CD8-positive, alpha-beta memory T cell (primary cell): ENCODE results near the gene MTA2. TPM values are rescaled to one million over a fixed set of nuclear protein-coding genes. Genes with fewer than 3 reads are reported as not detected.
"Not testable (repeated sequence)": the region's sequence is repeated elsewhere in the genome, so short reads cannot be mapped to it uniquely, and the experiment has no call there.

Experiments
- CTCF ChIA-PET: fragments of 350-600 bp; sonication (Branson Sonifier 250); formaldehyde crosslinking; loops from one replicate; lab custom pipeline; 2021; ENCODE audit warnings: antibody characterized with exemption; lab: Charles Lee
- POLR2A ChIA-PET: fragments of 350-600 bp; sonication (Branson Sonifier 250); formaldehyde crosslinking; loops from one replicate; lab custom pipeline; 2021; ENCODE audit warnings: antibody characterized with exemption; lab: Charles Lee
- DNase-seq, 5 donors: peaks; one replicate each; pipeline versions ENCODE4 v3.0.0 to v3.0.0-alpha.2; 2020 to 2022; ENCODE audit warnings: mixed read lengths in 1 of 5
- H3K27ac ChIP-seq: one replicate; pipeline ENCODE4 v1.7.0; 2013; ENCODE audit warnings: low read depth, mild to moderate bottlenecking, low read length, moderate library complexity
- H3K27me3 ChIP-seq: 2 replicates; pipeline ENCODE4 v1.7.0; 2013; ENCODE audit warnings: low read length, mild to moderate bottlenecking; ENCODE audit not compliant: insufficient read depth, poor library complexity, severe bottlenecking
- H3K36me3 ChIP-seq: 2 replicates; pipeline ENCODE4 v1.7.0; 2013; ENCODE audit warnings: mild to moderate bottlenecking, low read length, moderate library complexity; ENCODE audit not compliant: insufficient read depth
- H3K4me1 ChIP-seq: 2 replicates; pipeline ENCODE4 v1.7.0; 2013; ENCODE audit warnings: mild to moderate bottlenecking, low read length, moderate library complexity; ENCODE audit not compliant: insufficient read depth
- H3K4me3 ChIP-seq: 2 replicates; pipeline ENCODE4 v1.7.0; 2013; ENCODE audit warnings: mild to moderate bottlenecking, low read length
- H3K9me3 ChIP-seq: 2 replicates; pipeline ENCODE4 v1.7.0; 2013; ENCODE audit warnings: mild to moderate bottlenecking, low read length
- H3K27ac Mint-ChIP-seq, 8 donors: one replicate each; pipeline ENCODE4 v1.8.0; 2020 to 2021; ENCODE audit warnings: mixed read lengths in 8 of 8, mild to moderate bottlenecking in 6 of 8, inconsistent platforms in 3 of 8, moderate library complexity in 3 of 8
- H3K27me3 Mint-ChIP-seq, 2 donors: one replicate each; pipeline ENCODE4 v1.8.0; 2020 to 2021; ENCODE audit warnings: mixed read lengths in 2 of 2, mild to moderate bottlenecking in 1 of 2, moderate library complexity in 1 of 2
- H3K36me3 Mint-ChIP-seq, 3 donors: one replicate each; pipeline ENCODE4 v1.8.0; 2020 to 2021; ENCODE audit warnings: mixed read lengths in 3 of 3, inconsistent platforms in 1 of 3, mild to moderate bottlenecking in 1 of 3
- H3K4me1 Mint-ChIP-seq, 3 donors: one replicate each; pipeline ENCODE4 v1.8.0; 2020 to 2021; ENCODE audit warnings: mixed read lengths in 3 of 3, inconsistent platforms in 1 of 3, mild to moderate bottlenecking in 1 of 3
- H3K4me3 Mint-ChIP-seq, 7 donors: one replicate each; pipeline ENCODE4 v1.8.0; 2020 to 2021; ENCODE audit warnings: mixed read lengths in 7 of 7, mild to moderate bottlenecking in 6 of 7, moderate library complexity in 4 of 7, inconsistent platforms in 2 of 7
- H3K9me3 Mint-ChIP-seq, 5 donors: one replicate each; pipeline ENCODE4 v1.8.0; 2020 to 2022; ENCODE audit warnings: mixed read lengths in 5 of 5, mild to moderate bottlenecking in 3 of 5, moderate library complexity in 2 of 5, inconsistent platforms in 1 of 5
- polyA plus RNA-seq: library from polyadenylated mRNA; unstranded; fragments of 300-500 nt; fragmentation: Illumina TruSeq; gene quantifications from one replicate; pipeline ENCODE4 v1.2.3, GENCODE V29; 2021
- total RNA-seq, 2 experiments: library from RNA; stranded (reverse); gene quantifications; one replicate each; pipeline ENCODE4 v1.2.3, GENCODE V29; 2021

The MTA2 gene
- total and polyA plus RNA-seq, 3 experiments from 2014 or later: 37.4 to 263 (median 248) TPM

DNA sequence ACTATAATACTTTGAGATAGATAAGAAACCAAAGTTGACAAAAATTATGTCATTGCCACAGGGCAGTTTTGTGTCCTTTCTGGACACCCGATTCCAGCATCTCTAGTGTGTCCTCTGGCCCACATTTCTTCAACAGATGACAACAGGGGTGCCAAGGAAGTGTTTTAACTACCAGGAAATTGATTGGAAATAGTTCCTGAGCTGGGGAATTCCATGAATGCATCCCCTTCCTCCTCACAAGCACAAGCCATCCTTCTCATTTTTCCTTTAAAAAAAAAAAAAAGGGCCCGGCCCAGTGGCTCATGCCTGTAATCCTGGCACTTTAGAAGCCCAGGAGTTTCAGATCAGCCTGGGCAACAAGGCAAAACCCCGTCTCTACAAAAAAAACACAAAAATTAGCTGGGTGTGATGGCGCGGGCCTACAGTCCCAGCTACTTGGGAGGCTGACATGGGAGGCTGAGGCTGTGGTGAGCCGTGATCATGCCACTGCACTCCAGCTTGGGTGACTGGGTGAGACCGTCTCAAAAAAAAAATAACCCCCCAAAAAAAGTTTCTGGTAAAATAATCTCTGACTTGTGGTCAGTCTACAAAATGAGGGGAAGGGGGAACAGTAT lies 20.9 kb upstream of the MTA2 start:
- peak overlapping the region; percentile 80 for H3K27ac ChIP-seq
- no peaks in the 10 kb centered on the region for H3K9me3 ChIP-seq
- no peak for DNase-seq
- H3K4me1 Mint-ChIP-seq: peaks cover 15 to 28% (median 26%) of the 10 kb centered on the region in 3 donors
- peaks cover 20% of the 10 kb centered on the region for H3K36me3 ChIP-seq
- peaks cover 0 to 49% (median 6%) of the 10 kb centered on the region in 3 donors for H3K36me3 Mint-ChIP-seq
- peak overlapping the region; percentile 77 to 94 (median 89) for H3K4me3 Mint-ChIP-seq
- H3K9me3 Mint-ChIP-seq: no peaks in the 10 kb centered on the region
- no peak overlapping the region for H3K4me3 ChIP-seq
- ChIA-PET CTCF (interaction anchor here (0.9 to 3.7 kb wide), 10 partner anchors 11 to 71 kb away, joined by 3 to 24 read pairs (median 4); partner anchors contain the start of genes C11orf98, CSKMT, EML3 and GANAB), POLR2A (interaction anchor here (0.8 to 3.5 kb wide), 13 partner anchors 10 to 233 kb away, joined by 3 to 34 read pairs (median 7); partner anchors contain the start of genes C11orf98, CSKMT, EEF1G and EML3)
- peak overlapping the region; percentile 89 to 99 (median 93) for H3K27ac Mint-ChIP-seq
- peaks cover 0 to 1% of the 10 kb centered on the region in 2 donors for H3K27me3 Mint-ChIP-seq
- peaks cover 16% of the 10 kb centered on the region for H3K4me1 ChIP-seq
- no peaks in the 10 kb centered on the region for H3K27me3 ChIP-seq

DNA sequence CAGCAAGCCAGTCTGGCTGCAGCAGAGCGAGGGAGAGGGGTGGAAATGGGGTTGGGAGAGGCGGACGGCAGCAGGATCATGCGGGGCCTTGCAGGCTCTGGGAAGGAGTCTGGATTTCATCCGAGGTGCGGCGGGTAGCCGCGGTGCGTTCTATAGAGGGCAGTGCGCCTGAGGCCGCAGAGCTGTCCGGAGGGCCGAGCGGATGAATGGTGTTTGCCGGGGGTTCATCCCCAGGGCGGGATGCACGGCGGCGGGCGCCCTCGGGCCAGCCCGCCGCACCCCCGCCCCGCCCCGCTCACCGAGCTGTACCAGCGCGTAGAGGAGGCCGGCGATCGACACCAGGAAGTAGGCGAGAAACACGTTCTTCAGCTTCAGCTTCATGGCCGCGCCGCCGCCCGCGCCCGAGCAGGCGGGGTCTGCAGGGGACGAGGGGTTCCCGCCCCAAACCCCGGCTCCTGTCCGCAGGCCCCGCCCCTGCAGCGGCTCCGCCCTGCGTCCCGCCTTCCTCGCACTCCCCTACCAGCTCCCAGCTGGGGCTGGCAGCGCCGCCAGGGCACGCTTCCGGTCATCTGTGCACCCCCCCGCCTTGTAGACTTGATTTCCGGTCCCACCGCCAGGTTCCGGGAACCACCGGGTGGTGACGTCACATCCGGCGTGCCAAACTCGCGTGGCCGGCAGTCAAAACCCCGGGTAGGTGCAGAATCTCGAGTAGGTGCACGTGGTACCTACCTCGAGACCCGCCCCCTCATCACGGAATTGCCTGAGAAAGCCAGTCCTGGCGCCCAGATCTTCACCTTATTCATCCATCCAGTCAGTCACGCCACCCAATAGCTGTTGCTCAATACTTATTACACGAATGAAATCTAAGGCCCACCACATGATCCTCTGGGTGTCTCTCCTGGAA lies 20.2 kb upstream of the MTA2 start, which contains the start of gene B3GAT3:
Gene B3GAT3, minus strand, starts transcription at position 420 of the 904 bp plus-strand sequence. Its CDS starts 39 bp downstream, at position 381.
- H3K27ac ChIP-seq: peak within 1 kb of the TSS; percentile 80
- peaks cover 16% of the 10 kb centered on the region for H3K4me1 ChIP-seq
- DNase-seq: peak; percentile 95 to 98 (median 97)
- peaks cover 14% of the 10 kb centered on the region for H3K36me3 ChIP-seq
- Mint-ChIP-seq H3K36me3 (peaks cover 0 to 49% (median 3%) of the 10 kb centered on the region in 3 donors), H3K4me1 (peaks cover 15 to 28% (median 26%) of the 10 kb centered on the region in 3 donors), H3K4me3 (peak within 1 kb of the TSS; percentile 90 to 96 (median 94)), H3K27ac (peak within 1 kb of the TSS; percentile 89 to 100 (median 97)), H3K9me3 (no peaks in the 10 kb centered on the region), H3K27me3 (peaks cover 0 to 1% of the 10 kb centered on the region in 2 donors)
- POLR2A ChIA-PET: interaction anchor here (0.6 to 3.5 kb wide), 19 partner anchors 10 to 260 kb away, joined by 3 to 34 read pairs (median 5); partner anchors contain the start of genes C11orf98, CSKMT, EEF1G and EML3
- CTCF ChIA-PET: interaction anchor here (0.9 to 3.7 kb wide), 16 partner anchors 8 to 81 kb away, joined by 3 to 24 read pairs (median 3); partner anchors contain the start of genes C11orf98, CSKMT, EEF1G and EML3
- peak within 1 kb of the TSS; percentile 94 for H3K4me3 ChIP-seq
- H3K27me3 ChIP-seq: no peaks in the 10 kb centered on the region
- no peaks in the 10 kb centered on the region for H3K9me3 ChIP-seq

- H3K27ac ChIP-seq: peak overlapping the region; percentile 80
- Mint-ChIP-seq H3K9me3 (no peaks in the 10 kb centered on the region), H3K27me3 (peaks cover 0 to 1% of the 10 kb centered on the region in 2 donors), H3K4me3 (peak overlapping the region; percentile 90 to 96 (median 94)), H3K36me3 (peaks cover 0 to 47% (median 0%) of the 10 kb centered on the region in 3 donors), H3K27ac (peak overlapping the region; percentile 89 to 100 (median 97)), H3K4me1 (peaks cover 15 to 30% (median 26%) of the 10 kb centered on the region in 3 donors)
- H3K4me3 ChIP-seq: peak overlapping the region; percentile 94
- POLR2A ChIA-PET: interaction anchor here (0.6 to 3.5 kb wide), 14 partner anchors 9 to 260 kb away, joined by 3 to 34 read pairs (median 6); partner anchors contain the start of genes C11orf98, CSKMT, EEF1G and EML3
- CTCF ChIA-PET: interaction anchor here (0.7 to 3.7 kb wide), 15 partner anchors 9 to 82 kb away, joined by 3 to 24 read pairs (median 3); partner anchors contain the start of genes EEF1G, EML3, GANAB and LBHD1
- peaks cover 6% of the 10 kb centered on the region for H3K36me3 ChIP-seq
- H3K9me3 ChIP-seq: no peaks in the 10 kb centered on the region
- no peaks in the 10 kb centered on the region for H3K27me3 ChIP-seq
- DNase-seq: no peak
- peaks cover 16% of the 10 kb centered on the region for H3K4me1 ChIP-seq
Observed at GRCh38 chr11:62621027-62621566, 19.4 kb upstream of the MTA2 start.

DNA sequence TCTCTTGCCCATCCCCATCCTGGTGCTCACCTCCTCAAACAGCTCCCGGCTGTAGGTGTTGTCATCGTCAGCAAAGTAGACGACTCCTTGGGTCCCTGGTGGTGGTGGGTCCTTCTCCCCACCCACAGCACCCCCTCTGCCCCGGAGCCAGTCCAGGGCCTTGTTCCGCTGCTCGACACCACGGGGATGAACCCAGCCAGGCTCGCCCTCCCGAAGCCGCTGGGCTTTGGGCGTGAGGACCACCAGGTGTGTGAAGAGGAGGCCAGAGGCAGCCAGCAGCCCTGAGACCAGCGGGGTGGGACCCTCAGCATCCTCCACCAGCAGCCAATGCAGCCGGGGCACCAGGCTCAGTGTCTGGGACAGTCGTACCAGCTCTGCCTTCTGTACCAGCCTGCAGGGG lies 15.3 kb upstream of the MTA2 start:
- not testable (repeated sequence) for DNase-seq, H3K36me3 ChIP-seq, H3K9me3 Mint-ChIP-seq, H3K9me3 ChIP-seq, H3K4me3 ChIP-seq, H3K4me3 Mint-ChIP-seq, H3K27me3 ChIP-seq, H3K27ac ChIP-seq, H3K27me3 Mint-ChIP-seq
- H3K4me1 ChIP-seq: peaks cover 21% of the 10 kb centered on the region
- Mint-ChIP-seq H3K36me3 (peaks cover 0 to 45% (median 2%) of the 10 kb centered on the region in 3 donors), H3K27ac (peak overlapping the region in 2 of 8 donors; percentile 57 to 71), H3K4me1 (peaks cover 28 to 46% (median 34%) of the 10 kb centered on the region in 3 donors)
- POLR2A ChIA-PET: interaction anchor here (0.6 to 1.0 kb wide), 2 partner anchors 18 to 110 kb away, joined by 3 read pairs; partner anchors contain the start of gene HNRNPUL2
- CTCF ChIA-PET: interaction anchor here (1.2 to 3.0 kb wide), 2 partner anchors 24 to 25 kb away, joined by 5 to 10 read pairs; partner anchors contain the start of gene TUT1

GRCh38 chr11:62615521-62615920 lies 13.9 kb upstream of the MTA2 start:
- POLR2A ChIA-PET: interaction anchor here (0.6 kb wide), 1 partner anchor 65 kb away, joined by 6 read pairs; no protein-coding TSS in a partner anchor
- Mint-ChIP-seq H3K27me3 (no peaks in the 10 kb centered on the region), H3K4me1 (peaks cover 30 to 50% (median 36%) of the 10 kb centered on the region in 3 donors), H3K4me3 (no peak overlapping the region), H3K36me3 (peaks cover 0 to 44% (median 2%) of the 10 kb centered on the region in 3 donors), H3K27ac (peak overlapping the region in 1 of 8 donors; percentile 56), H3K9me3 (no peaks in the 10 kb centered on the region)
- Histone ChIP-seq H3K4me1 (peaks cover 25% of the 10 kb centered on the region), H3K27ac (no peak overlapping the region), H3K9me3 (no peaks in the 10 kb centered on the region), H3K4me3 (no peak overlapping the region), H3K36me3 (peaks cover 3% of the 10 kb centered on the region), H3K27me3 (no peaks in the 10 kb centered on the region)
- CTCF ChIA-PET: interaction anchor here (1.2 to 3.0 kb wide), 2 partner anchors 24 to 48 kb away, joined by 3 to 10 read pairs; partner anchors contain the start of gene TUT1
- DNase-seq: no peak

DNA sequence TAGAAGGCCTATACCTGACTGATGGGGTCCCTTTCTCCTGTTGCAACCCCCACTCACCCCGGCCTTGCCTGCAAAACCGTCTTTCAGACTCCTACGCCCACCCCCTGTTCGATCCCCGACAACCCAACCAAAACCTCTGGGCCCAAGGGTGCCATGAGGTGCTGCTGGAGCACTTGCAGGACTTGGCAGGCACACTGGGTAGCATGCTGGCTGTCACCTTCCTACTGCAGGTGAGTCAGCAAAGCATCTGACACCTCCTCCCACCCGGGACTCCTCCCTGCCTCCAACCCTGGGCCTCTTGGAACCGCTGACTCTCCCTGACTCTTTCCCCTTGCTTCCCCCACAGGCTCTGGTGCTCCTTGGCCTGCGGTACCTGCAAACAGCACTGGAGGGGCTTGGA lies 12.6 kb upstream of the MTA2 start:
- ChIA-PET CTCF (interaction anchor here (1.2 kb wide), 1 partner anchor 49 kb away, joined by 3 read pairs; no protein-coding TSS in a partner anchor), POLR2A (interaction anchor here (5.4 kb wide), 1 partner anchor 22 kb away, joined by 32 read pairs; the partner anchor contains the start of gene TUT1)
- peaks cover 30% of the 10 kb centered on the region for H3K4me1 ChIP-seq
- peaks cover 0 to 52% (median 2%) of the 10 kb centered on the region in 3 donors for H3K36me3 Mint-ChIP-seq
- no peaks in the 10 kb centered on the region for H3K27me3 Mint-ChIP-seq
- H3K4me3 Mint-ChIP-seq: peak overlapping the region in 2 of 7 donors; percentile 53 to 79
- H3K4me3 ChIP-seq: no peak overlapping the region
- no peaks in the 10 kb centered on the region for H3K27me3 ChIP-seq
- H3K9me3 Mint-ChIP-seq: no peaks in the 10 kb centered on the region
- H3K27ac Mint-ChIP-seq: peak overlapping the region in 7 of 8 donors; percentile 77 to 96 (median 87)
- peak overlapping the region; percentile 31 for H3K27ac ChIP-seq
- H3K9me3 ChIP-seq: no peaks in the 10 kb centered on the region
- DNase-seq: no peak
- H3K4me1 Mint-ChIP-seq: peaks cover 33 to 54% (median 38%) of the 10 kb centered on the region in 3 donors
- H3K36me3 ChIP-seq: peaks cover 11% of the 10 kb centered on the region
